ENCODE measurements around the gene STAT5A.
"Not testable (repeated sequence)": the region's sequence is repeated elsewhere in the genome, so short reads cannot be mapped to it uniquely, and the experiment has no call there.

Gene STAT5A

DNA sequence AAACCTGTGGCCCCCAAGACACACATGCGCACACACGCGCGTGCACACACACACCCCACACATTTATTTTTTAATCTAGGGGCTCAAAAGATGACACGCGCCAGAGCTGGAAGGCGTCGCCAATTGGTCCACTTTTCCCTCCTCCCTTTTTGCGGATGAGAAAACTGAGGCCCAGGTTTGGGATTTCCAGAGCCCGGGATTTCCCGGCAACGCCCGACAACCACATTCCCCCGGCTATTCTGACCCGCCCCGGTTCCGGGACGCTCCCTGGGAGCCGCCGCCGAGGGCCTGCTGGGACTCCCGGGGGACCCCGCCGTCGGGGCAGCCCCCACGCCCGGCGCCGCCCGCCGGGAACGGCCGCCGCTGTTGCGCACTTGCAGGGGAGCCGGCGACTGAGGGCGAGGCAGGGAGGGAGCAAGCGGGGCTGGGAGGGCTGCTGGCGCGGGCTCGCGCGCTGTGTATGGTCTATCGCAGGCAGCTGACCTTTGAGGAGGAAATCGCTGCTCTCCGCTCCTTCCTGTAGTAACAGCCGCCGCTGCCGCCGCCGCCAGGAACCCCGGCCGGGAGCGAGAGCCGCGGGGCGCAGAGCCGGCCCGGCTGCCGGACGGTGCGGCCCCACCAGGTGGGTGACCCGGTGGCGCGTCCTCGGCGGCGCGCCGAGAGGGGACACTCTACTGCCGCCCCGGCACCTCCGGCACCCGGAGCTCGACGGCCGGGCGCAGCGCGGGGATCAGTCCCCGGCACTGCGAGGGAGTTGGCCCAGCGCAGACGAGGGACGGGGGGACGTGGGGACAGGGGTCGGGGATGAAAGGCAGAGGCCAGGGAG is at the start of gene STAT5A:
TSS of gene STAT5A (plus strand) at position 522 of the 826 bp plus-strand sequence. CDS start 914 bp downstream, outside the sequence.
- intact Hi-C loops (cut with DNase I), result loop anchor here (10.0 kb wide), 1 partner anchor 83 kb away; no protein-coding TSS in a partner anchor
- peak in 9 of 10 donors; percentile 59 to 96 (median 72) for DNase-seq

- intact Hi-C loops (cut with DNase I); DNase-seq: not testable (repeated sequence)
These were observed 48.7 kb upstream of the STAT5A start for GRCh38 chr17:42239576-42239975.

DNA sequence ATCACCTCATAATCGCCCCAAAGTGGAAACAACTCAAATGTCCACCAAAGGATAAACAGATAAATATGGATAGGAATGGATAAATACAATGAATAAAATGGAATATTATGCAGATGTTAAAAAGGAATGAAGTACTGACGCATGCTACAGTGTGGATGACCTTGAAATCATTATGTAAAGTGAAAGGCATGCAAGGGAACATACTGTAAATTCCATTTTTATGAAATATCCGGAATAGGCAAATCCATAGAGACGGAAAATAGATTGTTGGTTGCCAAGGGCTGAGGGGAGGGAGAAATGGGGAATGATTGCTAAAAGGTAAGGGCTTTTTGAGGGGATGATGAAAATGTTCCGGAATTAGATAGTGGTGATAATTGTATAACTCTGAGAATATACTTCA is 48.1 kb upstream of the STAT5A start:
- DNase-seq, result no peak
- intact Hi-C loops (cut with DNase I), result no loop called here

DNA sequence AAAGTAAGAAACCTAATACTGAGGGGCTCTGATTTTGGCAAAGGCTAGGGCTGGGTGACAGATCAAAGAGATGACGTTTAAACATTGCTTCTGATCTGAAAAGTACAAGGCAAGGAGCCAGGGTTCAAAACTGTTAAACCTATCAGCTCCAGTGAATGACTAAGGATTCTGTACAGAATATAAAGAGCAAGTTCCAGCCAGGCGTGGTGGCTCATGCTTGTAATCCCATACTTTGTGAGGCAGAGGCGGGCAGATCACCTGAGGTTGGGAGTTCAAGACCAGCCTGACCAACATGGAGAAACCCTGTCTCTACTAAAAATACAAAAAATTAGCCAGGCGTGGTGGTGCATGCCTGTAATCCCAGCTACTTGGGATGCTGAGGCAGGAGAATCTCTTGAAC is 47.4 kb upstream of the STAT5A start:
- intact Hi-C loops (cut with DNase I); DNase-seq: not testable (repeated sequence)

GRCh38 chr17:42241871-42242270 is 46.4 kb upstream of the STAT5A start:
- intact Hi-C loops (cut with DNase I), result no loop called here
- no peak for DNase-seq

DNA sequence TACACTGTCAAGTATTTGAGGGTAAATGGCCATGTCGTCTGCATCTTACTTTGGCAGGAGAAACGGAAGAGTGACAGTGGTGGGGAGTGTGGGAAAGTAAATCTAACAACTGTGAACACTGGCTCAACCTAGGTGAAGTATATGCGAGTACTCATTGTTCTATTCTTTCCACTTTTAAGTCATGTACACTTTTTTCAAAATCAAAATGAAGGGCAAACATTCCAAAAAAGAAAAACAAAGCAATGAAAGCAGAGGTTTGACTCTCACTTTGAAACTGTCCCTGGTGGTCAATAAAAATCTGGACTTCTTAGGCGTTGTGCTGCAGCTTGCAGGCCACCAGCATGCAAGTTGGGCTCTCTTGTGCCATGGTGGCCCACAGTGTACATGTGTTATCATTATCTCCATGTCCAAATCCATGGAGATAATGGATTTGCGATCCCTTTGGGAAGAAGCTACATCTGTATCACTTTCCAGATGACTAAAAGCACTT is 44.8 kb upstream of the STAT5A start:
- no peak for DNase-seq
- intact Hi-C loops (cut with DNase I), result no loop called here

GRCh38 chr17:42244116-42244515 is 44.2 kb upstream of the STAT5A start:
- intact Hi-C loops (cut with DNase I); DNase-seq: not testable (repeated sequence)

DNA sequence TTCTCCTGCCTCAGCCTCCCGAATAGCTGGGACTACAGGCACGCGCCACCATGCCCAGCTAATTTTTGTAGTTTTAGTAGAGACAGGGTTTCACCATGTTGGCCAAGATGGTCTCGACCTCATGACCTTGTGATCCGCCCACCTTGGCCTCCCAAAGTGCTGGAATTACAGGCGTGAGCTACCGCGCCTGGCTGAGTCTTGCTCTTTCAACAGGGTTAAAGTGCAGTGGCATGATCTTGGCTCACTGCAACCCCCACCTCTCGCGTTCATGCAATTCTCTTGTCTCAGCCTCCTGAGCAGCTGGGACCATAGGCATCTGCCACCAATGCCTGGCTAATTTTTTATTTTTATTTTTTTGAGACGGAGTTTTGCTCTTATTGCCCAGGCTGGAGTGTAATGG is 43.1 kb upstream of the STAT5A start:
- intact Hi-C loops (cut with DNase I); DNase-seq: not testable (repeated sequence)

DNA sequence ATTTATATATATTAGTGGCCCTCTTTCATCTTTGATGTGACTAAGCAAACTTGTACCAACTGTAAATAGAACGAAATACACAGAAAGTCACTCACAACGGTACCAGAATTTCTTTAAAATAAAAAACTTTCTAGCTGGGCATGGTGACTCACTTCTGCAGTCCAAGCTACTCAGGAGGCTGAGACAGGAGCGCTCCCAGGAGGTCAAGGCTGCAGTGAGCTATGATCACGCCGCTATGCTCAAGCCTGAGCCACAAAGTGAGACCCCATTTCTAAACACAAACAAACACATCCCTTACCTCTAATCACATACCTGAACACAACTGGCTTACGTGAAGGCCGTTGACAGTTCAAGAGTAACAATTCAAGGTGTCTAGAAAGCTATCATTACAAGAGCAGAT is 41.8 kb upstream of the STAT5A start:
- intact Hi-C loops (cut with DNase I), result no loop called here
- DNase-seq, result no peak

- DNase-seq, result no peak
- intact Hi-C loops (cut with DNase I), result no loop called here
These were observed 40.6 kb upstream of the STAT5A start for GRCh38 chr17:42247734-42248133.

DNA sequence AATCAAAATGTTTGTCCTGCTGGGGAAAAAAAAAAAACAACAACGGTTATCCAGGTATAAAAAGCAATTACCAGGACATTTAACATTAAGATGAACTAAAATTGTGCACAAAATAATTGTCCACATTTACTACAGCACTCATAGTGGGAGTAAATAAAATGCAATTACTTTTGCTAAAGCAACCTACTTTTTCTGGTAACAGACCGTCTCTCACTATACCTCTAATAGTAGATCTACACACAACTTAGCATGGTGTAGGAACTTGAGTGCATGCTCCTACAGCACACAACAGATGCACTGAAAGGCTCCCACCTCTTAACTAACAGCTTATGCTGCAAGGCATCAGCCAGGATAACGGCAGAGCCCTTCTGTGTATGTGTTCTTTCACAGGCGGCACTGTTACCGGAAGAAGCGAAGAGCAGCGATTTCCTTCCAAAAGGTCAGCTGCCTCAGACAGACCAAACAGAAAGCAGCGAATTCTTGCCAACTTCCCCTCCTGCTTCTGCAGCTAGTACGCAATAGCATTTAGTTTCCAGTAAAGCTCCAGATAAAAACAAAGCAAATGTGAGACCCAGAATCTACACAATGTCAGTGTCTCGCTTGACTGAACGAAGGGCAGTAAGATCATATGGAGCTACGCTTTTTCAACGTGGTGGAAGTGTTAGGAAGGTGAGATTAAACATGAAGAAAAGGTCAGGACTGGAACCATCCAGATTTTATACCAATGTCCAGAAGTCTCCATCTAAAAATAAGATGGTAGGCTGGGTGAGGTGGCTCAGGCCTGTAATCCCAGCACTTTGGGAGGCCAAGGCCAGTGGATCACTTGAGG is 39.7 kb upstream of the STAT5A start:
- intact Hi-C loops (cut with DNase I), result no loop called here
- peak; percentile 47 to 96 (median 79) for DNase-seq

- DNase-seq, result peak in 1 of 10 donors; percentile 44
- intact Hi-C loops (cut with DNase I), result no loop called here
These were observed 38.4 kb upstream of the STAT5A start for GRCh38 chr17:42249681-42250446.

GRCh38 chr17:42251115-42251514 is 37.2 kb upstream of the STAT5A start:
- no peak for DNase-seq
- intact Hi-C loops (cut with DNase I), result no loop called here

GRCh38 chr17:42252597-42253550 is 35.4 kb upstream of the STAT5A start:
- no peak for DNase-seq
- intact Hi-C loops (cut with DNase I), result no loop called here

DNA sequence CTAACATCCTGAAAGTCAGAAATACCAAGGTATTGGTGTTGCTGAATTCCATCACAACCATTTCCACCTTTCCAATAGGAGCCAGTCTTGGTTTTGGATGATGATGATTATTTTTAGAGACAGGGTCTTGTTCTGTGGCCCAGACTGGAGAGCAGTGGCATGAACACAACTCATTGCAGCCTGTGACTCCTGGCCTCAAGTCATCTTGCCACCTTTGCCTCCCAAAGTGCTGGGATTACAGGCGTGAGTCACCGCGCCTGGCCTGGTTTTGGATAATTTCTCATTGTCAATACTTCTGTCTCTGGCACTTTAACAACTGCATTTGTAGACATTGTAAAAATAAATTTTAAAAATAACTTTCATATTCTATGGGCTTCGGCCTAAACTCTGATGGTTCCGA is 34.7 kb upstream of the STAT5A start:
- no peak for DNase-seq
- intact Hi-C loops (cut with DNase I), result no loop called here

DNA sequence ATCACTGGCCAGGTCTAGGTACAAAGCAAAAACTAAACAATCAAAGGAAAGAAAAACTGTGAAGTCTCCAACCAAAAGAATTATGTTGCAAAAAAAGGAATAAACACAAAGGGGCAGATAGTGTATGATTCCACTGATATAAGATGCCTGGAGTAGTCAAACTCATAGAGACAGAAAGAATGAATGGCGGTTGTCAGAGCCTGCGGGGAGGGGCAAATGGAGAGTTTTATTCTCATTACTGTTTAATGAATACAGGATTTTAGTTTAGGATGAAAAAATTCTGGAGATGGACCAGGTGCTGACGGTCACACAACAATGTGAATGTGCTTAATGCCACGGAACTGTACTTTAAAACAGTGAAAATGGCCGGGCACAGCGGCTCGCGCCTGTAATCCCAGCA is 32.9 kb upstream of the STAT5A start:
- no peak for DNase-seq
- intact Hi-C loops (cut with DNase I), result no loop called here

- intact Hi-C loops (cut with DNase I), result no loop called here
- no peak for DNase-seq
These were observed 28.0 kb upstream of the STAT5A start for GRCh38 chr17:42260318-42260717.

- DNase-seq; intact Hi-C loops (cut with DNase I): not testable (repeated sequence)
These were observed 23.9 kb upstream of the STAT5A start for GRCh38 chr17:42264366-42264765.

- DNase-seq, result no peak
- intact Hi-C loops (cut with DNase I), result no loop called here
These were observed 21.8 kb upstream of the STAT5A start for GRCh38 chr17:42266462-42266861.
